HepG2 (cell line): ENCODE results near the gene SYNM. TPM values are rescaled to one million over a fixed set of nuclear protein-coding genes. Genes with fewer than 3 reads are reported as not detected.

Experiments used
- ATAC-seq: fragments of 200-7000 bp; cut with Tn5 transposase; 3 replicates; pipeline ENCODE4 v1.9.1; 2020; ENCODE audit warnings: mild to moderate bottlenecking, moderate library complexity
- BruUV-seq: library from RNA; stranded (reverse); fragments of 400-500 nt; replicated peaks from 2 replicates; lab custom pipeline; 2021; lab: Mats Ljungman, UMichigan
- CTCF ChIA-PET: fragments of 300-600 bp; formaldehyde crosslinking; extraction: SDS; loops from one replicate; lab custom pipeline; 2021; ENCODE audit warnings: low total read pairs, inconsistent platforms, low intra/inter-chr PET ratio; lab: Yijun Ruan, JAX
- POLR2A ChIA-PET: fragments of 350-600 bp; sonication (Branson Sonifier 250); formaldehyde crosslinking; loops from one replicate; lab custom pipeline; 2020; ENCODE audit warnings: antibody characterized with exemption, inconsistent platforms; lab: Yijun Ruan, JAX
- DNase-seq: peaks from one replicate; pipeline ENCODE4 v3.0.0-alpha.2; 2015; ENCODE audit warnings: low spot score
- FAIRE-seq: peaks from 3 replicates; lab custom pipeline; 2011; peaks lifted over from hg19 to GRCh38; lab: Jason Lieb, UNC
- H2AFZ ChIP-seq: one replicate; pipeline ENCODE4 v1.6.1; 2011; ENCODE audit warnings: low read length, inconsistent platforms
- H3K27ac ChIP-seq: fragments of 300-600 bp; 3 replicates; pipeline ENCODE4 v1.8.0; 2011; ENCODE audit warnings: mixed run types, mild to moderate bottlenecking, mixed read lengths, low read length, inconsistent platforms; ENCODE audit not compliant: insufficient read depth; ENCODE audit errors: extremely low read length
- H3K27me3 ChIP-seq, 2 experiments: fragments of 200-600 bp in 1 of 2; 2 replicates in 1 of 2; 3 replicates in 1 of 2; pipeline versions ENCODE4 v1.6.0 to v1.8.0; 2011; ENCODE audit warnings: low read length in 2 of 2, mild to moderate bottlenecking in 2 of 2, moderate library complexity in 2 of 2, inconsistent platforms in 1 of 2; ENCODE audit not compliant: insufficient read depth in 2 of 2, control insufficient read depth in 1 of 2
- H3K36me3 ChIP-seq, 2 experiments: fragments of 200-600 bp in 1 of 2; replicated peaks in 1 of 2; 2 replicates in 1 of 2; 3 replicates in 1 of 2; pipeline versions ENCODE4 v1.5.1 to v1.8.0; 2011; ENCODE audit warnings: low read length in 2 of 2, inconsistent platforms in 1 of 2; ENCODE audit not compliant: insufficient read depth in 2 of 2, control insufficient read depth in 1 of 2
- H3K4me1 ChIP-seq: 2 replicates; pipeline ENCODE4 v1.5.1; 2012; ENCODE audit warnings: low read length, inconsistent platforms; ENCODE audit not compliant: insufficient read depth
- H3K4me2 ChIP-seq: 2 replicates; pipeline ENCODE4 v1.6.0; 2011; ENCODE audit warnings: low read depth, low read length, inconsistent platforms
- H3K4me3 ChIP-seq, 3 experiments: fragments of 200-600 bp in 1 of 3; sonication (generic), shearing (Covaris generic) in 1 of 3; replicated peaks in 1 of 3; 2 replicates each; pipeline ENCODE4 v1.5.1; 2011 to 2016; ENCODE audit warnings: low read length in 3 of 3, inconsistent platforms in 2 of 3, low read depth in 2 of 3, mild to moderate bottlenecking in 2 of 3, control low read depth in 1 of 3, mixed read lengths in 1 of 3; ENCODE audit not compliant: insufficient read depth in 1 of 3
- H3K79me2 ChIP-seq: one replicate; pipeline ENCODE4 v1.6.1; 2011; ENCODE audit warnings: low read length, inconsistent platforms; ENCODE audit not compliant: insufficient read depth
- H3K9ac ChIP-seq: 2 replicates; pipeline ENCODE4 v1.6.0; 2011; ENCODE audit warnings: mild to moderate bottlenecking, low read depth, low read length, inconsistent platforms; ENCODE audit not compliant: insufficient read depth
- H3K9me3 ChIP-seq: 2 replicates; pipeline ENCODE4 v1.5.1; 2012; ENCODE audit warnings: mild to moderate bottlenecking, low read length
- H4K20me1 ChIP-seq: 2 replicates; pipeline ENCODE4 v1.6.0; 2011; ENCODE audit warnings: inconsistent platforms, mild to moderate bottlenecking, low read length, moderate library complexity; ENCODE audit not compliant: insufficient read depth
- GTF3A ChIP-seq: sonication (generic); formaldehyde crosslinking; conservative IDR thresholded peaks from 2 replicates; pipeline ENCODE4 v1.4.0; 2020; ENCODE audit warnings: mild to moderate bottlenecking, missing genetic modification reagents
- HOXA9 ChIP-seq: sonication (generic); formaldehyde crosslinking; IDR thresholded peaks from 2 replicates; pipeline ENCODE4 v1.8.1; 2022; ENCODE audit warnings: missing genetic modification reagents, mild to moderate bottlenecking, moderate library complexity, borderline replicate concordance
- LBX2 ChIP-seq: sonication (generic); formaldehyde crosslinking; IDR thresholded peaks from 2 replicates; pipeline ENCODE4 v1.5.0; 2020; ENCODE audit warnings: missing genetic modification reagents, mild to moderate bottlenecking, borderline replicate concordance
- MYPOP ChIP-seq: sonication (generic); formaldehyde crosslinking; IDR thresholded peaks from 2 replicates; pipeline ENCODE4 v1.8.1; 2023; ENCODE audit warnings: mild to moderate bottlenecking, moderate library complexity, missing genetic modification reagents
- PRMT3 ChIP-seq: sonication (generic); formaldehyde crosslinking; IDR thresholded peaks from 2 replicates; pipeline ENCODE4 v1.8.1; 2022; ENCODE audit warnings: low read depth, mild to moderate bottlenecking, moderate library complexity, missing genetic modification reagents, borderline replicate concordance
- TARDBP ChIP-seq: sonication (generic); formaldehyde crosslinking; IDR thresholded peaks from 2 replicates; pipeline ENCODE4 v1.8.0; 2022; ENCODE audit warnings: mild to moderate bottlenecking, missing genetic modification reagents
- ZNF136 ChIP-seq: sonication (generic); formaldehyde crosslinking; IDR thresholded peaks from 2 replicates; pipeline ENCODE4 v1.8.1; 2022; ENCODE audit warnings: low read depth, mild to moderate bottlenecking, moderate library complexity, missing genetic modification reagents
- ZNF468 ChIP-seq: sonication (generic); formaldehyde crosslinking; IDR thresholded peaks from 2 replicates; pipeline ENCODE4 v1.8.0; 2022; ENCODE audit warnings: mild to moderate bottlenecking, moderate library complexity, missing genetic modification reagents
- ZNF577 ChIP-seq: sonication (generic); formaldehyde crosslinking; IDR thresholded peaks from 2 replicates; pipeline ENCODE4 v1.4.0; 2020; ENCODE audit warnings: mild to moderate bottlenecking, low read depth, missing genetic modification reagents, borderline replicate concordance
- ZNF646 ChIP-seq: sonication (generic); formaldehyde crosslinking; IDR thresholded peaks from 2 replicates; pipeline ENCODE4 v1.9.0; 2021; ENCODE audit warnings: mild to moderate bottlenecking, missing genetic modification reagents
- ZNF788 ChIP-seq: sonication (generic); formaldehyde crosslinking; IDR thresholded peaks from 2 replicates; pipeline ENCODE4 v1.5.0; 2020; ENCODE audit warnings: mild to moderate bottlenecking, missing genetic modification reagents, borderline replicate concordance
- WGBS: methylation state at CpG from one replicate; pipeline ENCODE4 v1.1.6; 2017; ENCODE audit warnings: low lambda C conversion rate; 5-methylcytosine and 5-hydroxymethylcytosine counted together
- in situ Hi-C: cut with HindIII; loops from 2 replicates; pipeline ENCODE4 v1.10.0; 2017; ENCODE audit warnings: low pct_unique_long_range_greater_than_20kb; ENCODE audit not compliant: extremely low pct_ligation_motif_present
- intact Hi-C: fragments of 100-400 bp; cut with micrococcal nuclease; formaldehyde crosslinking; loops from one replicate; pipeline ENCODE4 v1.10.0; 2022; ENCODE audit not compliant: unreplicated experiment
- polyA plus RNA-seq, 8 experiments: library from polyadenylated mRNA; depleted of rRNA in 3 of 8; stranded (reverse) in 7 of 8; unstranded in 1 of 8; fragments of >200 nt; fragmentation: Illumina TruSeq in 4 of 8; extraction: Trizol in 4 of 8; gene quantifications; 2 replicates each; pipeline versions ENCODE4 v1.2.1 to v1.2.3, GENCODE V29; 2011 to 2016; ENCODE audit warnings: low read depth in 4 of 8, missing spikeins in 1 of 8, mixed read lengths in 1 of 8; ENCODE audit not compliant: insufficient read depth in 1 of 8
- total RNA-seq, 5 experiments: library from RNA; depleted of rRNA; stranded (reverse); fragments of >200 nt; fragmentation: Illumina TruSeq; extraction: Trizol; gene quantifications; 2 replicates each; pipeline ENCODE4 v1.2.3, GENCODE V29; 2016; ENCODE audit warnings: low read depth in 1 of 5

SYNM gene
- total and polyA plus RNA-seq, 2 of the 13 experiments (the other 11 are each of a cell fraction or from before 2014, with no cell fraction given): 1.1 to 3.7 TPM

- no peak overlapping the region for H2AFZ ChIP-seq
- TF ChIP-seq ZNF136 (no peak), GTF3A (no peak), ZNF577 (CRISPR knock-in tag) (no peak), ZNF468 (CRISPR knock-in tag) (no peak), MYPOP (CRISPR knock-in tag) (no peak), TARDBP (CRISPR knock-in tag) (no peak), PRMT3 (CRISPR knock-in tag) (no peak), HOXA9 (CRISPR knock-in tag) (no peak)
- H3K4me1 ChIP-seq: peaks cover 12% of the 10 kb centered on the region
- ATAC-seq (no peak), FAIRE-seq (no peak), DNase-seq (no peak)
- no peak overlapping the region for H3K9ac ChIP-seq
- no peak overlapping the region for H3K27ac ChIP-seq
- no TSS peak for BruUV-seq
- H3K79me2 ChIP-seq: no peaks in the 10 kb centered on the region
- no peak overlapping the region for H3K4me3 ChIP-seq
- CTCF ChIA-PET: no interaction called here
- intact Hi-C loops (no loop called here), in situ Hi-C loops (no loop called here)
- no peaks in the 10 kb centered on the region for H3K27me3 ChIP-seq
- POLR2A ChIA-PET: no interaction called here
- 100% methylated on average over 3 of the region's 5 CpGs for WGBS
- peaks cover 0 to 3% of the 10 kb centered on the region in 2 experiments; a peak in 2 of 5 replicates for H3K36me3 ChIP-seq
- H4K20me1 ChIP-seq: no peaks in the 10 kb centered on the region
- H3K9me3 ChIP-seq: no peaks in the 10 kb centered on the region
- H3K4me2 ChIP-seq: no peak overlapping the region
Observed at GRCh38 chr15:99146661-99147060, 41.8 kb downstream of the SYNM start.

GRCh38 chr15:99148851-99149276, 44.0 kb downstream of the SYNM start:
- H2AFZ ChIP-seq: no peak overlapping the region
- POLR2A ChIA-PET: no interaction called here
- peaks cover 3% of the 10 kb centered on the region in 2 experiments; a peak in 3 of 5 replicates for H3K36me3 ChIP-seq
- H4K20me1 ChIP-seq: no peaks in the 10 kb centered on the region
- DNase-seq (no peak), FAIRE-seq (no peak), ATAC-seq (no peak)
- no peak overlapping the region for H3K9ac ChIP-seq
- no peaks in the 10 kb centered on the region for H3K9me3 ChIP-seq
- CTCF ChIA-PET: no interaction called here
- H3K27ac ChIP-seq: no peak overlapping the region
- in situ Hi-C loops (no loop called here), intact Hi-C loops (no loop called here)
- H3K4me2 ChIP-seq: no peak overlapping the region
- BruUV-seq: no TSS peak
- no peaks in the 10 kb centered on the region for H3K27me3 ChIP-seq
- no peaks in the 10 kb centered on the region for H3K79me2 ChIP-seq
- H3K4me3 ChIP-seq: no peak overlapping the region
- peaks cover 3% of the 10 kb centered on the region for H3K4me1 ChIP-seq
- 95% methylated on average over 6 of the region's 7 CpGs for WGBS
- TF ChIP-seq LBX2 (no peak), ZNF646 (CRISPR knock-in tag) (no peak), ZNF788 (CRISPR knock-in tag) (no peak)
